Endothelial cell of umbilical vein (primary cell): ENCODE data around the gene PRKAB2. TPM values are rescaled to one million over a fixed set of nuclear protein-coding genes. Genes with fewer than 3 reads are reported as not detected.

Experiments used
- BruUV-seq: library from RNA; stranded (reverse); fragments of 400-500 nt; replicated peaks from 2 replicates; lab custom pipeline; 2021; lab: Mats Ljungman, UMichigan
- CTCF ChIA-PET: fragments of 300-600, 350-600 bp; sonication (Branson Sonifier 250); formaldehyde crosslinking; loops from one replicate; lab custom pipeline; 2021; ENCODE audit warnings: antibody characterized with exemption, inconsistent platforms; lab: Charles Lee
- POLR2A ChIA-PET: fragments of 300-600, 350-600 bp; sonication (Branson Sonifier 250); formaldehyde crosslinking; loops from one replicate; lab custom pipeline; 2021; ENCODE audit warnings: antibody characterized with exemption, inconsistent platforms; lab: Charles Lee
- DNase-seq: peaks from one replicate; pipeline ENCODE4 v3.0.0-alpha.2; 2011; ENCODE audit warnings: low read depth, low spot score
- FAIRE-seq: peaks from 2 replicates; lab custom pipeline; 2011; peaks lifted over from hg19 to GRCh38; lab: Jason Lieb, UNC
- H2AFZ ChIP-seq: 2 replicates; pipeline ENCODE4 v1.6.0; 2012; ENCODE audit warnings: low read depth, low read length, control low read depth, inconsistent platforms
- H3K27ac ChIP-seq: 2 replicates; pipeline ENCODE4 v1.5.1; 2011; ENCODE audit warnings: low read depth, mild to moderate bottlenecking, control low read depth, low read length, moderate library complexity; ENCODE audit not compliant: insufficient read depth
- H3K27me3 ChIP-seq, 2 experiments: 2 replicates each; pipeline versions ENCODE4 v1.6.0 to v1.6.1; 2011; ENCODE audit warnings: low read length in 2 of 2, mixed read lengths in 1 of 2; ENCODE audit not compliant: control insufficient read depth in 2 of 2, insufficient read depth in 2 of 2
- H3K36me3 ChIP-seq, 2 experiments: 2 replicates in 1 of 2; 3 replicates in 1 of 2; pipeline ENCODE4 v1.5.1; 2011; ENCODE audit warnings: low read length in 2 of 2, mild to moderate bottlenecking in 1 of 2, moderate library complexity in 1 of 2; ENCODE audit not compliant: control insufficient read depth in 2 of 2, insufficient read depth in 2 of 2; ENCODE audit errors: extremely low read depth in 1 of 2
- H3K4me1 ChIP-seq: 3 replicates; pipeline ENCODE4 v1.5.1; 2011; ENCODE audit warnings: mild to moderate bottlenecking, low read length; ENCODE audit not compliant: control insufficient read depth, insufficient read depth; ENCODE audit errors: extremely low read depth
- H3K4me2 ChIP-seq: 2 replicates; pipeline ENCODE4 v1.6.1; 2011; ENCODE audit warnings: low read length, control low read depth, mixed read lengths; ENCODE audit not compliant: insufficient read depth
- H3K4me3 ChIP-seq, 3 experiments: fragments of 200-600 bp in 1 of 3; sonication (generic), shearing (Covaris generic) in 1 of 3; replicated peaks in 1 of 3; 2 replicates each; pipeline ENCODE4 v1.5.1; 2011 to 2016; ENCODE audit warnings: control low read depth in 3 of 3, low read length in 3 of 3, mild to moderate bottlenecking in 2 of 3, inconsistent platforms in 1 of 3, low read depth in 1 of 3, moderate library complexity in 1 of 3; ENCODE audit not compliant: insufficient read depth in 1 of 3
- H3K79me2 ChIP-seq: 2 replicates; pipeline ENCODE4 v1.6.0; 2012; ENCODE audit warnings: low read length, inconsistent platforms; ENCODE audit not compliant: control insufficient read depth, insufficient read depth
- H3K9ac ChIP-seq: replicated peaks from 2 replicates; pipeline ENCODE3; 2011; ENCODE audit warnings: low read length, control low read depth; ENCODE audit not compliant: insufficient read depth; ENCODE audit errors: extremely low read depth
- H3K9me1 ChIP-seq: replicated peaks from 3 replicates; pipeline ENCODE4 v1.6.0; 2011; ENCODE audit warnings: mild to moderate bottlenecking, low read length; ENCODE audit not compliant: control insufficient read depth, insufficient read depth; ENCODE audit errors: extremely low read depth
- H3K9me3 ChIP-seq: replicated peaks from 2 replicates; pipeline ENCODE4 v1.5.1; 2012; ENCODE audit warnings: low read length, inconsistent platforms; ENCODE audit not compliant: control insufficient read depth, insufficient read depth
- H4K20me1 ChIP-seq: replicated peaks from 2 replicates; pipeline ENCODE3; 2011; ENCODE audit warnings: mild to moderate bottlenecking, low read length; ENCODE audit not compliant: control insufficient read depth, insufficient read depth; ENCODE audit errors: extremely low read depth
- EZH2 ChIP-seq: IDR thresholded peaks from 2 replicates; pipeline ENCODE4 v1.6.1; 2012; ENCODE audit warnings: borderline replicate concordance, low read depth, mild to moderate bottlenecking, moderate library complexity, low read length, inconsistent platforms; ENCODE audit not compliant: severe bottlenecking
- FOS ChIP-seq: IDR thresholded peaks from 2 replicates; pipeline ENCODE4 v1.6.1; 2011; ENCODE audit warnings: mild to moderate bottlenecking, low read length, moderate library complexity, borderline replicate concordance; ENCODE audit not compliant: insufficient read depth
- GATA2 ChIP-seq: IDR thresholded peaks from 2 replicates; pipeline ENCODE4 v1.7.0; 2011; ENCODE audit warnings: low read depth, mild to moderate bottlenecking, moderate library complexity, mixed read lengths, low read length; ENCODE audit not compliant: insufficient read length, insufficient read depth
- JUN ChIP-seq: IDR thresholded peaks from 2 replicates; pipeline ENCODE4 v1.6.1; 2011; ENCODE audit warnings: borderline replicate concordance, low read depth; ENCODE audit not compliant: insufficient read length, insufficient read depth
- MYC ChIP-seq: IDR thresholded peaks from one replicate; pipeline ENCODE4 v1.6.1; 2011; ENCODE audit warnings: mild to moderate bottlenecking, low read depth, low read length
- POLR2A ChIP-seq: IDR thresholded peaks from 2 replicates; pipeline ENCODE4 v1.6.1; 2012; ENCODE audit warnings: low read depth, mild to moderate bottlenecking, control low read depth, low read length
- POLR2AphosphoS5 ChIP-seq: IDR thresholded peaks from 2 replicates; pipeline ENCODE4 v1.6.1; 2012; ENCODE audit warnings: low read depth, mild to moderate bottlenecking, control low read depth, low read length, moderate library complexity; ENCODE audit not compliant: insufficient read depth
- dilution Hi-C: fragments of 300-500 bp; cut with MboI; formaldehyde crosslinking; loops from one replicate; pipeline ENCODE4 v1.15.0; 2019; ENCODE audit warnings: low sequenced_read_pairs; ENCODE audit not compliant: extremely low pct_ligation_motif_present
- intact Hi-C: fragments of 100-400 bp; cut with micrococcal nuclease; formaldehyde crosslinking; loops from one replicate; pipeline ENCODE4 v1.10.0; 2022
- polyA plus RNA-seq, 4 experiments: library from polyadenylated mRNA; depleted of rRNA in 3 of 4; stranded (reverse) in 3 of 4; unstranded in 1 of 4; fragments of >200 nt; gene quantifications; 2 replicates each; pipeline versions ENCODE4 v1.2.1 to v1.2.3, GENCODE V29; 2011 to 2012; ENCODE audit warnings: missing spikeins in 1 of 4
- total RNA-seq: library from RNA; stranded (reverse); gene quantifications from 2 replicates; pipeline ENCODE4 v1.2.3, GENCODE V29; 2021
- TF ChIP-seq, protein P1 (sequence below): IDR thresholded peaks from 2 replicates; pipeline ENCODE4 v1.6.1; 2011; ENCODE audit not compliant: insufficient read depth, insufficient read length
- TF ChIP-seq, protein P2 (sequence below), 2 donors: IDR thresholded peaks; 1 replicate in 1 of 2; 2 replicates in 1 of 2; pipeline ENCODE4 v1.5.1; 2011; ENCODE audit warnings: low read length in 2 of 2, mild to moderate bottlenecking in 2 of 2, moderate library complexity in 2 of 2, control low read depth in 1 of 2, inconsistent platforms in 1 of 2, low read depth in 1 of 2; ENCODE audit not compliant: insufficient read depth in 1 of 2; ENCODE audit errors: extremely low read depth in 1 of 2

The PRKAB2 gene
- total and polyA plus RNA-seq, 2 donors (not counting 3 experiments of a cell fraction or from before 2014, with no cell fraction given): 6.2 to 7.4 TPM

DNA sequence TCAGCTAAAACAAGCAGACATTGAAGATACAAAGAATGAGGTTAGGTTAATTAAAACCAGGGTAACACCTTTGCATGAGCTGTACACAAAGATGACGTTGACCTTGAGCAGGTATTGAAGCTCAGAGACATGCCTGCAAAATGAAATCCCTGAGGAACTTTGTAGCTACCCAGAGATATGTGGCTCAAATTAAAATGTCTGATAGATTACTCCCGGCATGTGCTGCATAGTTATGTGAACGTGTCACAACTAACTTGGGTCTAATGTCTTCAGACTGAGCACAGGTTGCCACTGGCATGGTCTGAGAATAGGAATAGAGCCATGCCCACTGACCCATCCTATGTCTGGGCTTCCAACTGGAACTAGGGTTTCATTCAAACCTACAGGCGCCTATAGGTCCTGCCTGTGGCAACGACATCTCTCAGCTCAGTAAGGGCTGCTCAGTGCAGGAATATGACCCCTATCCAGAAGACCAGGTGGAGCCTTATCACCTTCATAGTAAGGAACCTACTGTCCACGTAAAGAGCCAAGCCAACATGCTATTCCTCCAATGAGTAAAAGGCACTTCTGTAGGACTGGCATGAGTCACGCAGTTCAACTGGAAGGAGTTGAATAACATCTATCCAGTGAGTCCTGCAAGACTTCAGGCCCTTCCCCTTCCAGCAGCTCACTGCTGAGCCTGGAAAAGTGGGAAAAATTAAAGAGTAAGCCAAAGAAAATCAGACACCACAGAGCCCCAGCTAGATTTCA lies 60.7 kb downstream of the PRKAB2 start:
- CTCF ChIA-PET: no interaction called here

DNA sequence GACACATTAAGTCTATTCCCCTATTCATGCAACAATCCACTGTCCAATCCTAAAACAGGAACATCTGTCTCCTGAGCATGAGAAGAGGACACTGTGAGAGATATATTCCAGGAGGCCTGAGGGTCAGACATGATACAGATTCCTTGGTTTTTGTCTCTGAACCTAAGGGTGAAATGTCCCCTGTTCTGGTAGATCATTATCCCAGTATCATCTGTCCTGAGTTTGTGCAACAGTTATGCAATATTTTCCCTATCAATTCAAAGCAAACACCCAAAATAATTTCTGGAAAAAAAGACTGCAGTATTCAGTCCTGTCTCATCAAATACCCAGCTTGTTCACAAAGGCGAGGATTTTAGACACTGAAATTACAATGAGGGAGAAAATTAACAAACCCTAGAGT lies 61.4 kb downstream of the PRKAB2 start:
- TF ChIP-seq, protein P1, sequence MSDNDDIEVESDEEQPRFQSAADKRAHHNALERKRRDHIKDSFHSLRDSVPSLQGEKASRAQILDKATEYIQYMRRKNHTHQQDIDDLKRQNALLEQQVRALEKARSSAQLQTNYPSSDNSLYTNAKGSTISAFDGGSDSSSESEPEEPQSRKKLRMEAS: no peak
- TF ChIP-seq GATA2: no peak
- no peak for TF ChIP-seq EZH2
- TF ChIP-seq, protein P2, sequence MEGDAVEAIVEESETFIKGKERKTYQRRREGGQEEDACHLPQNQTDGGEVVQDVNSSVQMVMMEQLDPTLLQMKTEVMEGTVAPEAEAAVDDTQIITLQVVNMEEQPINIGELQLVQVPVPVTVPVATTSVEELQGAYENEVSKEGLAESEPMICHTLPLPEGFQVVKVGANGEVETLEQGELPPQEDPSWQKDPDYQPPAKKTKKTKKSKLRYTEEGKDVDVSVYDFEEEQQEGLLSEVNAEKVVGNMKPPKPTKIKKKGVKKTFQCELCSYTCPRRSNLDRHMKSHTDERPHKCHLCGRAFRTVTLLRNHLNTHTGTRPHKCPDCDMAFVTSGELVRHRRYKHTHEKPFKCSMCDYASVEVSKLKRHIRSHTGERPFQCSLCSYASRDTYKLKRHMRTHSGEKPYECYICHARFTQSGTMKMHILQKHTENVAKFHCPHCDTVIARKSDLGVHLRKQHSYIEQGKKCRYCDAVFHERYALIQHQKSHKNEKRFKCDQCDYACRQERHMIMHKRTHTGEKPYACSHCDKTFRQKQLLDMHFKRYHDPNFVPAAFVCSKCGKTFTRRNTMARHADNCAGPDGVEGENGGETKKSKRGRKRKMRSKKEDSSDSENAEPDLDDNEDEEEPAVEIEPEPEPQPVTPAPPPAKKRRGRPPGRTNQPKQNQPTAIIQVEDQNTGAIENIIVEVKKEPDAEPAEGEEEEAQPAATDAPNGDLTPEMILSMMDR (IDR thresholded peaks at IDR 0.05; ENCODE audit: extremely low read depth in 1 of 2, insufficient read depth in 1 of 2, low read depth in 1 of 2, low read length in 2 of 2): no peak
- no peak for TF ChIP-seq MYC
- TF ChIP-seq FOS: no peak
- no peak for TF ChIP-seq POLR2AphosphoS5
- no peak for TF ChIP-seq POLR2A
- TF ChIP-seq JUN: no peak
- Histone ChIP-seq H3K9ac (no peak overlapping the region), H3K79me2 (no peaks in the 10 kb centered on the region), H3K27me3 (no peaks in the 10 kb centered on the region), H3K4me2 (no peak overlapping the region), H3K9me1 (no peaks in the 10 kb centered on the region), H4K20me1 (no peaks in the 10 kb centered on the region), H3K27ac (no peak overlapping the region), H3K4me1 (no peaks in the 10 kb centered on the region), H2AFZ (no peak overlapping the region), H3K36me3 (no peaks in the 10 kb centered on the region), H3K4me3 (no peak overlapping the region), H3K9me3 (no peaks in the 10 kb centered on the region)
- dilution Hi-C loops (no loop called here), intact Hi-C loops (no loop called here)
- POLR2A ChIA-PET: no interaction called here
- CTCF ChIA-PET: no interaction called here
- no peak for FAIRE-seq
- no peak for DNase-seq
- BruUV-seq: no TSS peak

More for the DNA sequence above, 60.7 kb downstream of the PRKAB2 start:
- Histone ChIP-seq H3K4me1 (no peaks in the 10 kb centered on the region), H3K27me3 (no peaks in the 10 kb centered on the region), H3K27ac (no peak overlapping the region), H3K4me3 (no peak overlapping the region), H4K20me1 (no peaks in the 10 kb centered on the region), H3K9me1 (no peaks in the 10 kb centered on the region), H3K9ac (no peak overlapping the region), H3K79me2 (no peaks in the 10 kb centered on the region), H2AFZ (no peak overlapping the region), H3K9me3 (no peaks in the 10 kb centered on the region), H3K4me2 (no peak overlapping the region), H3K36me3 (no peaks in the 10 kb centered on the region)
- BruUV-seq: no TSS peak
- no peak for TF ChIP-seq POLR2AphosphoS5
- dilution Hi-C loops: no loop called here
- DNase-seq (no peak), FAIRE-seq (no peak)
- intact Hi-C loops: no loop called here
- POLR2A ChIA-PET: no interaction called here
